Activated T-cell treated with anti-CD3 and anti-CD28 coated beads, Interleukin-2, amount 50 U/mL, for 4 hours (primary cell): ENCODE data around the gene GMPPA. TPM values are rescaled to one million over a fixed set of nuclear protein-coding genes. Genes with fewer than 3 reads are reported as not detected.

ENCODE experiments used
- ATAC-seq, 2 donors: fragments of 200-7000 bp; cut with Tn5 transposase; one replicate each; pipeline ENCODE4 v1.10.0; 2021
- DNase-seq: peaks from one replicate; pipeline ENCODE4 v3.0.0-alpha.2; 2020
- H3K27me3 Mint-ChIP-seq: one replicate; pipeline ENCODE4 v1.8.0; 2021; ENCODE audit warnings: low read depth, mixed read lengths
- H3K36me3 Mint-ChIP-seq: one replicate; pipeline ENCODE4 v1.8.0; 2022; ENCODE audit warnings: mixed read lengths; ENCODE audit not compliant: insufficient read depth
- H3K4me1 Mint-ChIP-seq: one replicate; pipeline ENCODE4 v1.8.0; 2021; ENCODE audit warnings: low read depth, mixed read lengths
- H3K4me3 Mint-ChIP-seq: one replicate; pipeline ENCODE4 v1.8.0; 2021; ENCODE audit warnings: mild to moderate bottlenecking, moderate library complexity, mixed read lengths
- H3K9me3 Mint-ChIP-seq: one replicate; pipeline ENCODE4 v1.8.0; 2021; ENCODE audit warnings: mixed read lengths
- total RNA-seq, 3 donors: library from RNA; stranded (reverse); gene quantifications; one replicate each; pipeline ENCODE4 v1.2.1, GENCODE V29; 2021

GMPPA gene
- total RNA-seq: 10 to 100 TPM; 36.8 to 47.9 (median 46.7) TPM

DNA sequence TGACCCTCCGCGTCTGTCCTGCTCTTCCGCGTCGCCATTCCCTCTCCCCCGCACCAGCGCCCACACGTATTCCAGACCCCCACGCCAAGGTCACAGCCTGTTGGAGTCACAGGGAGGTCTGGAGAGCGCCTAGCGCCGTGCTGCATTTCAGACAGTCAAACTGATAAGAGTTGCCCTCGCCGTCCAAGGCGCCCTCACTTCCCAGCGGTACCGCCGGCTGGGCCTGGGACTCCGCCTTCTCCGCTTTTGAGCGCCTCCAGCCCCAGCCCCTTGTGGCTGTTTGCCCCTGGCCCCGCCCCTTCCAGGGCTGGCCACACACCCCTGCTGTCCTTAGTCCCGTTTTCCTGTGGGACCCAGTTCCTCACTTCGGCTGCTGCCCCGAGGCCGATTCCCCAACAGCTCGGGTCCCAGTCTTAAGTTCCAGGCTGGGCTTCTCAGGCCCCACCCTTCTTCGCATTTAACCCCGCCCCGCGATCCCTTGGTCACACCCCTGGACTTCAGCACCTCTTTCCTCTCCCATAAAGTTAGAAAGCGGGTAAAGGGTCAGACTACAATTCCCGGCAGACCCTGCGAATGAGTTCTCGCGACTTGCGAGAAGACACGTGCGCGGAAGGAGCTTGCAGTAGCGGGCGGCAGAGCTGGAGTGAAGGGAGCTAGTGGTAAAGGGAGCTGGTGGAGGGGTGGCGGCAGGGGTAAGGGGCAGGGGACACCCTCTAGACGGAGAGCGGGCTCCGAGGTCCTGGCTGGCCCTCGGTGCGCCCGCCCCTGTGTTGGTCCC is at the start of gene GMPPA:
GMPPA (plus strand) TSS at position 612 of the 778 bp plus-strand sequence. CDS start 1,085 bp downstream, outside the sequence.
- DNase-seq (peak; percentile 88), ATAC-seq (peak; percentile 94 to 96)
- Mint-ChIP-seq H3K4me3 (peak within 1 kb of the TSS; percentile 98), H3K4me1 (peaks cover 31% of the 10 kb centered on the region), H3K36me3 (peaks cover 11% of the 10 kb centered on the region), H3K9me3 (no peaks in the 10 kb centered on the region), H3K27me3 (peaks cover 41% of the 10 kb centered on the region)

DNA sequence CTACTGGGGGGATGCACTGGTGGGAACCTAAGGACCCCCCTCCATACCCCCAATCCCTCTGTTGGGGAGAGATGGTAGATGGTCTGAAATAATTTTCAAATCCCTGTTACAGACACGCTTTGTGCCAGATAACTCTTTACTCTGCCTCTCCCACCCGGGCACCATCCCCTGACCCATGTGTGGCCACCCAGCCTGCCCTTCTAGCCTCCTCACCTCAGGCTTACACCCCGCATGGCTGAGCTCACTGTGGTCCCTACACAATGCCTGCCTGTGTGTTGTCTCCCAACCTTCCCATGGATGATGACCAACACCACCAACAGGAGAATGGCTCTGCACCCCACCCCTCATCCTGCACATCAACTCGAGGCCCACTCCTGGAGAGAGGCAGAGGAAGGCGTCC is 49.1 kb upstream of the GMPPA start:
- peaks cover 2% of the 10 kb centered on the region for H3K4me1 Mint-ChIP-seq
- no peak for ATAC-seq
- H3K4me3 Mint-ChIP-seq: no peak overlapping the region

DNA sequence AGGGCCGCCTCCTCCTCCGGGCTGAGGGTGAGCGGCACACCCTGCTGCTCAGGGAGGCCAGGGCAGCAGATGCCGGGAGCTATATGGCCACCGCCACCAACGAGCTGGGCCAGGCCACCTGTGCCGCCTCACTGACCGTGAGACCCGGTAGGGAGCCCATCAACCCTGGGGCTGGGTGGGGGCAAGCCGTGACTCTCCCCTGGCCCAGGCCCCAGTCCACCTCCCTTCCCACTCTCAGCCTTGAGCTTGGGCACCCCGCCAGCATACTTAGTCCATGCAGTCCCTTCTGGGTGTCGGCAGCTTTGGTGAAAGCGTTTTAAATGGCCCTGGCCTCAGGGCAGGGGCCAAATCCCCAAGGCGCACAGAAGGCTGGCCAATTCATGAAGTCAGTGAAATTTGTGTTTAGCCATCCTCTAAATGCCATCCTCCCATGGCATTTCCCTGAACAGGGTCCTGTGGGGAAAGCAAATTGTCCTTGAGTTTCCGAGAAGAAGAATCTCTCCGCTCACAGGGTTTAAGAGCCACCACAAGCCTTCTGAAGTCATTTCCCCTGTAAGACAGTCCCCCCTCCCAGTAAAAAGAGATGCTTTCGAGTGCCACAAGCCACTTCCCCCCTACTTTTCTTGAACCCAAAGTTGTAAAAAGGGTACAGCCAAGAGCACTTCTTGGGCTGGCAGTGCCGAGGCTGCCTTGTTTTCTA is 46.9 kb upstream of the GMPPA start:
- H3K27me3 Mint-ChIP-seq: peaks cover 28% of the 10 kb centered on the region
- H3K9me3 Mint-ChIP-seq: no peaks in the 10 kb centered on the region
- peaks cover 2% of the 10 kb centered on the region for H3K4me1 Mint-ChIP-seq
- no peak overlapping the region for H3K4me3 Mint-ChIP-seq
- no peak for ATAC-seq
- H3K36me3 Mint-ChIP-seq: no peaks in the 10 kb centered on the region
- no peak for DNase-seq

More for the DNA sequence above, 49.1 kb upstream of the GMPPA start:
- no peaks in the 10 kb centered on the region for H3K9me3 Mint-ChIP-seq
- peaks cover 30% of the 10 kb centered on the region for H3K27me3 Mint-ChIP-seq
- DNase-seq: no peak
- no peaks in the 10 kb centered on the region for H3K36me3 Mint-ChIP-seq

DNA sequence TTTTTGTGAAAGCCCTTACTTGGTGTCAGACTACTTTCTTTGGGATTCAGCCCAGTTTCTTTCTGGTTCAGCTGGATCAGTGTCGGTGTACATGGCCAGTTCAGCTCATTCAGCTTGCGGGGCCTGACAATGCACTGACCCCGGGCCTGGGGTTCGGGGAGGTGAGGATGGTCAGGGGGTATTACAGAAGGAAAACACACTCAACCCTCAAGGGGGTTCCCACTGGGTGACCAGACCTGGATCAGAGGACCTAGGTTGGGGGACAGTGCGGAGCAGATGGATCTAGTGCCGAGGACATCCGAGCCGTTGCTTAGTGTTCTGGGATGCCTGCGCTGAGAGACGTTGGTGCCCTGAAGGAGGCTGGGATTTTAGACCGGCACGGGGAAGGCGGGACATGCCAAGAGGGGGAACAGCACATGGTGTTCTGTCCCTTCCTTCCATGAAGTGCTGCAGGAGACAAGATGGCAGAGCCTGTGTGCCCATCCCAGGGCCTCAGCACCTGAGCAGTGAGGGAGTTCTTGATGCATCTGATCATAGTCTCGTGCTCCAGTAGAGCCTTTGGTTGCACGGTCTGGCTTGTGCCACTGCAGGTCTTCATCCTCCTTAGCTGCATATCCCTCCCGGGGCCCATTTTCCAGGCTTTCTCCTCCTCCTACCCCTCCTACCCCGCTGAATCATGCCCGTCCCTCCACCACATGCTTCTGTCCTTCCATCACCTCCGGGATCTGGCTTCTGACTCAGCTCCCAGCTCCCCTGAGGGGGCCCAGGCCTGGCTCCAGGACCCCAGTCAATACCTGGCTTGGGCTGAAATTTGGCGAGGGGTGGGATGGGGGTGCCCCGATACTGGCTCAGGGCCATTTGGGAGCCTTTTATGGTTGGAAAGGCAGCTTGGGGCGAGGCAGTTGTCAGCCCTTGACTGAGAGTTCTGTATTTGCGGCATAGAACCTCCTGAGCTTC is 46.1 kb upstream of the GMPPA start:
- peaks cover 2% of the 10 kb centered on the region for H3K4me1 Mint-ChIP-seq
- H3K9me3 Mint-ChIP-seq: no peaks in the 10 kb centered on the region
- ATAC-seq (no peak), DNase-seq (no peak)
- no peak overlapping the region for H3K4me3 Mint-ChIP-seq
- peaks cover 21% of the 10 kb centered on the region for H3K27me3 Mint-ChIP-seq
- no peaks in the 10 kb centered on the region for H3K36me3 Mint-ChIP-seq

DNA sequence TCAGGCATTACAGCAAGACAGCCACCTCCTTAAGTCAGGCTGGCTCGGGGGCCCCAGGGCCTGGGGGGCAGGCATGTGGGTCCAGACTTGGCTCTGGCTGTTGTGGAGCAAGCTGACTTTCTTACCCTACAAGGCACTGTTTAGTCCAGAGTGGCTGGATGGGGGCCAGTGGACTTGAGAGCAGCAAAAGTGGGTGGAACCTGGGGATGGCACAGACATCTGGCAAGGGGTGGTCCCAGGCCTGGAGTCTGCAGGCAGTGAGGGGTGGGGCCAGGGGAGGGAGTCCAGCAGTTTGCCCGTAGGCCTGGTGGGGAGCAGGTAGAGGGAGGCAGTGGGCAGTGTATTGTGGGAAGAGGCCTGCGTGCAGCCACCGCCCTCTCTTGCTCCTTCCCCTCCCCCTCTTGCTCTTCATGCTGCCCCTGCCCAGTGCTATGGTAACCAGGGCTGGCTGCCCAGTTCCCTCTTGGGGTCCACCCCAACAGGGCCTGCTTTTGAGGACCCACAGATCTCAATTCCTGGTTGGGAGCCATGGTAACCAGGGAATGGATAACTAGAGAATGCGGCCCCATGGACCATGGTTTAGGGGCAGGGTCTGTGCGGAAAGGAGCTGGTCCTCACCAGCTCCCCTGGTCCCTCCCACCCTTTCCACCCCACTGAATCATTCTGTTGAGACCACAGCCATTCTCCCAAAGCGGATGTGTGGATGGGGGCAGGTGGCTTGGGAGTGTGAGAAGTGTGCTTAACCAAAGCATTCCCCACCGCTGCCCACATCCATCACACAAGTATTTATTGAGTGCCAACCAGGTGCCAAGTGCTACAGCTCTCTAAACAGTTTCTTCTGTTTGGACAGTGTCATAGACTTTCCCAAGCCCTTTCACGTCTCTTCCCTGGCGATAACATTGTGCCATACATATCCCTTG is 44.8 kb upstream of the GMPPA start:
- no peaks in the 10 kb centered on the region for H3K9me3 Mint-ChIP-seq
- peaks cover 5% of the 10 kb centered on the region for H3K4me1 Mint-ChIP-seq
- no peak for ATAC-seq

DNA sequence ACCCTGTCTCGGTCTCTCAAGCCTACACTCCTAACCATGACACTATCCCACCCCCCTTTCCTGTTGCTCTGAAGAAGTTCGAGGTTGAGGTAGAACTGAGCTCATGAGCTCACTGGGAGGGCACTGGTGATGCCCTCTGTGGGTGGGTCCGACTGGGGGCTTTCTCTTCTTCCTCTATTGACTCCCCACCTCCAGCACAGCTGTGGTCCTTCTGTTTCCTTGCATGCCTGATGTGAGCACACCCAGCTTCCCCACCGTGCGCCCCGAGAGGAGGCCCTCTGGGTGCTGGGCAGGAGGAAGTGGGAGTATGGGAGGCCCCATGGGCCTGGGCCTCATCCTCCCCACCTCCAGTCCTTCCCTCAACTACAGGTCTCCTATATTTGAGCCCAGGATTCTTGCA is 43.1 kb upstream of the GMPPA start:
- H3K27me3 Mint-ChIP-seq: peaks cover 9% of the 10 kb centered on the region
- ATAC-seq (no peak), DNase-seq (no peak)
- H3K4me3 Mint-ChIP-seq: no peak overlapping the region
- peaks cover 3% of the 10 kb centered on the region for H3K4me1 Mint-ChIP-seq
- H3K36me3 Mint-ChIP-seq: no peaks in the 10 kb centered on the region
- no peaks in the 10 kb centered on the region for H3K9me3 Mint-ChIP-seq

More for the DNA sequence above, 44.8 kb upstream of the GMPPA start:
- DNase-seq: no peak
- H3K36me3 Mint-ChIP-seq: no peaks in the 10 kb centered on the region
- H3K27me3 Mint-ChIP-seq: peaks cover 20% of the 10 kb centered on the region
- H3K4me3 Mint-ChIP-seq: no peak overlapping the region

DNA sequence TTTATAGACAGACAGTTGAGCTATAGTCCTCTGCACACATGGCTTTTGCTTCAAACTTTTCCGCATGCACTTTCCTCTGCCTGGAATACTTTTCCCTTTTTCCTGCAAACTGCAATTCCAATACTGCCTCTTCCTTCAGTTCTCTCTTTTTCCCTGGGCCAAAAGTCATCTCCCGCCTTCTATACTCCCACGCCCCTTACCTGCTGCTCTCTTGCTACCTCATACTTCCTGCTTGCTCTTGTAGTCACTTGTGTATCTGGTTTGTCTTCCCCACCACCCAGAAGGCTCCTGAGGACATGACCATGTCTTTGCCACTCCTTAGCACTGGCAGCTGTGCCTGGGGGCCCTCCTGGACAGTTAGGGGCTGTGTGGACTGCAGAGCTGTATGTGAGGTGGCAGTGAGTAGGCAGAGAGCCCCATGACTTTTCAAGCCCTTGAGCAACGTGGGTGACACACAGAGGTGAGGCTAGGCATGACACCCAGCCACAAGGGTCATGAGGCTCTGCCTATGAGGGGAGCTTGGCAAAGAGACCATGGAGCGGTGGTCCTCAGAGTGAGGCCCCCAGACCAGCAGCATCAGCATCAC is 40.8 kb upstream of the GMPPA start:
- H3K27me3 Mint-ChIP-seq: peaks cover 4% of the 10 kb centered on the region
- H3K4me1 Mint-ChIP-seq: peaks cover 3% of the 10 kb centered on the region
- H3K9me3 Mint-ChIP-seq: no peaks in the 10 kb centered on the region
- no peaks in the 10 kb centered on the region for H3K36me3 Mint-ChIP-seq
- ATAC-seq (peak; percentile 60 to 79), DNase-seq (no peak)
- H3K4me3 Mint-ChIP-seq: no peak overlapping the region

DNA sequence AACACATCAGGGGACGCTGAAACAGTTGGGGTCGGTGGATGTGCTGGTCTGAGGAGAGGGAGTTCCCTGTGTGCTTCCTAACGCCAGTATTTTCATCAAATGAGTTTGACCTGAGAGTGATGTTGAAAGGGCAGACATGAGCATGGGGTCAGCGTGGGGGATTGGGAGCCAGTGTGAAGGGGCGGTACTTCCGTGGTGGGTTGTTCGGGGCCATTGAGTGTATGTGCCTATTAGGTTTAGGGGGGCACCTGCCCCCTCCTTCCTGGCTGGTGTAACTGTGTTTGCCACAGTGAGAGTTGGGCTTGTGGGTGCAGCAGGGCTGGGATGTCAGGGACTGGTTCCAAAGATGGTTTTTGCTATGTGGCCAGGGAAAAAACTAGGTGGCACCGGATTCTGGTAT is 39.7 kb upstream of the GMPPA start:
- Mint-ChIP-seq H3K27me3 (peaks cover 2% of the 10 kb centered on the region), H3K4me1 (peaks cover 3% of the 10 kb centered on the region), H3K9me3 (no peaks in the 10 kb centered on the region), H3K4me3 (no peak overlapping the region), H3K36me3 (no peaks in the 10 kb centered on the region)
- no peak for DNase-seq
- ATAC-seq: no peak

DNA sequence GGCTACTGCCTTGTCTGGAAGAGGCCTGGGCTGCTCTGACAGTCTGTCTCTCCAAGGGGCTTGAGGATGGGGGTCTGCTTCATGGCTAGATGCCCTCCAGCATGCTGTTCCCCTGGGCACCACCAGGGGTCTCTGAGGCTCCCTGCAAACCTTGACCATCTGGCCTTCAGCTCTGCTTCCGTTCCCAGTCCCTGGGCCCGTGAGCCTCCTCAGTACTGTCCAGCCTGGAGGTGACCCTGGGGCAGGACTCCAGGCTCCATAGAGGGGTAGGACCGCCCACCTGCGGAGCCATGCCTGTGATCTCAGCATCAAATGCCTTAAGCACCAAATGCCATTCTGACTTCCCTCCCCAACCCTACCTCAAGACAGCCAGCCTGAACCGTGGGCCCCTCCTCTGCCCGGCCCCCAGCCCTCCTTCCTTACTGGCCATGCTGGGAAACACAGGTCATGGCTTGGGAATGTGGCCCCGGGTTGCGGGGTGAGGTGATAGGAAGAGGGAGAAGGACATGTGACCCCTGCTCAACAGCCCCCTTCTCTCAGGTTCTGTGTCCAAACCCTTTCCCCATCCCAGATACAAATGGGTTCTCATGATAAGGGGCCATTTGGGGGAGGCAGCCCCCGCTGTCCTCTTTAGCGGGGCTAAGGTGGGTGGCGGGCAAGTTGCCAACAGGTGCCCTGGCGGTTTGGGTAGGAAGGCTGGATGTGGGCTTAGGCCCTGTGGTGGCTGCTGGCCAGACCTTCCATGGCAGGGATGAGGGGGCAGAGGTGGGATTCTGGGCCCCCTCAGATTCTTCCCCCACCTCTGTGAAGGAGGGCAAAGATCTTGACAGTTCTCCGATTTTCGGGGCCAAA is 39.0 kb upstream of the GMPPA start:
- Mint-ChIP-seq H3K36me3 (no peaks in the 10 kb centered on the region), H3K4me3 (no peak overlapping the region), H3K4me1 (peaks cover 3% of the 10 kb centered on the region), H3K9me3 (no peaks in the 10 kb centered on the region), H3K27me3 (peaks cover 2% of the 10 kb centered on the region)
- ATAC-seq (peak; percentile 37 to 44), DNase-seq (peak; percentile 39)

DNA sequence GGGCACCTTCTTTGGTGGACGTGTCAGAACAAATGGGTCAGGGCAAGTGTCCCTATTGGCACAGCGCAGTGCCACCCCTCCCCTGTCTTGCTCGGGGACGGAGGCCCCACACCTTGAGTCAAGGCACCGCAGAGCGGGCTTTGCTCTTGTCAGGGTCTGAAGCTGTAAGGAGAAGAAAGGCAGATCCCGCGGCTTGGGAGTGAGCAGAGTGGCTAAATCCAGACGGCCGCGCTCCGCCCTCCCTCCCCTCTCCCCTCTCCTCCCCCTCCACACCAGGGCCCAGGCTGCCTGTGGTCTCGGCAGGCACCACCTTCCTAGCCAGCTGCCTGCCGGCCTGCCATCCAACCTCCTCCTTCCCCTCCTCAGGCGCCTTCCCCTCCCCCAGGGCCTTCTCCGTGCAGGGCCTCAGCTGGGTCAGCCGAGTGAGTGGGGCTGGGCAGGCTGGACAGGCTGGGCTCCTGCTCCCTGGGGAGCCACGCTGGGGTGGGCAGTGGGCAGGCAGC is 38.2 kb upstream of the GMPPA start:
- H3K4me1 Mint-ChIP-seq: peaks cover 3% of the 10 kb centered on the region
- no peaks in the 10 kb centered on the region for H3K36me3 Mint-ChIP-seq
- ATAC-seq (no peak), DNase-seq (no peak)
- peaks cover 2% of the 10 kb centered on the region for H3K27me3 Mint-ChIP-seq
- H3K9me3 Mint-ChIP-seq: no peaks in the 10 kb centered on the region
- H3K4me3 Mint-ChIP-seq: no peak overlapping the region

DNA sequence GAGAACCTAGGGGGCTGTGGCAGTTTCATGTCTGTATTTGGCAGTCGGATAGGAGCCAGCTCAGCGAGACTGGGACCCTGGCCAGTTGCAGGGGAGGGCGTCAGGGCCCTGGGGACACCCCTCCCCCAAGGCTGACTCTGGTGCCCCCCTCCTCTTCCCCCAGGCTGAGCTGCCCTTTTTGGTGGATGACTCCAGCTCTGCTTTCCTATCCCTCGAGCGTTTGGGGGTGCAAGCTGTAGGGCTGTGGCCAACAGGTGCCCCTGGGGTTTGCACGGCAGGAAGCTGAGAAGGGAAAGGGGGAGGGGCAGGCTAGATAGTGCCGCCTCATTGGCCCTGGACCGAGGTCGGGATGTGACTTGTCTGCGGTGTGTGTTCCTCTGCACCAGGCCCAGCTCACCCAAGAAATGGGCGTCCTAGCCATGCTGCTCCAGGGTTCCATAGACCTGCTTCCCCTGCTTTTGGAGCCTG is 37.6 kb upstream of the GMPPA start:
- H3K27me3 Mint-ChIP-seq: peaks cover 2% of the 10 kb centered on the region
- no peaks in the 10 kb centered on the region for H3K36me3 Mint-ChIP-seq
- no peak overlapping the region for H3K4me3 Mint-ChIP-seq
- DNase-seq (no peak), ATAC-seq (peak in 1 of 2 donors; percentile 32)
- peaks cover 3% of the 10 kb centered on the region for H3K4me1 Mint-ChIP-seq
- no peaks in the 10 kb centered on the region for H3K9me3 Mint-ChIP-seq

DNA sequence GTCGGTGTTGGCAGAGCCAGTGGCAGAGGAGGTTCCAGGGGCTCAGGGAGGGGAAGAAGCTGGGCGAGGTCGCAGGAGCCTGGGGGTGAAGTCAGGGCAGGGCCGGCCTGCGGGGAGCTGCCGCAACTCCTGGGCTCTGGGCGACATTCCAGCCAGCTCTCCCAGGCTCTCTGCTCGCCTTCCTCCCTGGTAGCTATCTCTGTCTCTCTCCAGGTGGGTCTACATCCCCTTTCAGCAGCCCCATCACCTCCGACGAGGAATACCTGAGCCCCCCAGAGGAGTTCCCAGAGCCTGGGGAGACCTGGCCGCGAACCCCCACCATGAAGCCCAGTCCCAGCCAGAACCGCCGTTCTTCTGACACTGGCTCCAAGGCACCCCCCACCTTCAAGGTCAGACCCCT is 37.0 kb upstream of the GMPPA start:
- H3K9me3 Mint-ChIP-seq: no peaks in the 10 kb centered on the region
- H3K4me3 Mint-ChIP-seq: no peak overlapping the region
- H3K4me1 Mint-ChIP-seq: peaks cover 3% of the 10 kb centered on the region
- DNase-seq (no peak), ATAC-seq (no peak)
- peaks cover 2% of the 10 kb centered on the region for H3K27me3 Mint-ChIP-seq
- H3K36me3 Mint-ChIP-seq: no peaks in the 10 kb centered on the region
